RWPE2 (cell line): Measurements from ENCODE around the gene STARD8.

ENCODE experiments used
- ATAC-seq: fragments of 200-7000 bp; cut with Tn5 transposase; 3 replicates; pipeline ENCODE4 v1.9.1; 2021; ENCODE audit warnings: low read depth
- DNase-seq: peaks from one replicate; pipeline ENCODE4 v3.0.0-alpha.2; 2020; ENCODE audit warnings: low spot score
- H3K27ac ChIP-seq: fragments of 450-650 bp; 2 replicates; pipeline ENCODE4 v1.5.1; 2017; ENCODE audit warnings: mild to moderate bottlenecking; ENCODE audit not compliant: poor library complexity, severe bottlenecking
- H3K27me3 ChIP-seq: fragments of 250-450 bp; sonication (Bioruptor Pico); 2 replicates; pipeline ENCODE4 v1.5.1; 2021; ENCODE audit warnings: mild to moderate bottlenecking, moderate library complexity; ENCODE audit not compliant: insufficient read depth, poor library complexity, severe bottlenecking
- H3K36me3 ChIP-seq: fragments of 250-450 bp; sonication (Bioruptor Pico); 2 replicates; pipeline ENCODE4 v1.5.1; 2020; ENCODE audit warnings: low read depth, mild to moderate bottlenecking, moderate library complexity
- H3K4me1 ChIP-seq: fragments of 250-450 bp; sonication (Bioruptor Pico); 2 replicates; pipeline ENCODE4 v1.5.1; 2021; ENCODE audit warnings: mild to moderate bottlenecking, moderate library complexity; ENCODE audit not compliant: insufficient read depth, poor library complexity, severe bottlenecking
- H3K4me3 ChIP-seq: fragments of 250-450 bp; sonication (Bioruptor Pico); 2 replicates; pipeline ENCODE4 v1.5.1; 2021; ENCODE audit warnings: mild to moderate bottlenecking, moderate library complexity; ENCODE audit not compliant: severe bottlenecking
- H3K9me3 ChIP-seq: fragments of 250-450 bp; sonication (Bioruptor Pico); 2 replicates; pipeline ENCODE4 v1.5.1; 2021; ENCODE audit warnings: mild to moderate bottlenecking, moderate library complexity; ENCODE audit not compliant: severe bottlenecking
- TF ChIP-seq, protein P1 (sequence below): fragments of 450-650 bp; IDR thresholded peaks from one replicate; pipeline ENCODE4 v1.5.1; 2017; ENCODE audit warnings: mild to moderate bottlenecking, moderate library complexity; ENCODE audit not compliant: poor library complexity, severe bottlenecking

The STARD8 gene

DNA sequence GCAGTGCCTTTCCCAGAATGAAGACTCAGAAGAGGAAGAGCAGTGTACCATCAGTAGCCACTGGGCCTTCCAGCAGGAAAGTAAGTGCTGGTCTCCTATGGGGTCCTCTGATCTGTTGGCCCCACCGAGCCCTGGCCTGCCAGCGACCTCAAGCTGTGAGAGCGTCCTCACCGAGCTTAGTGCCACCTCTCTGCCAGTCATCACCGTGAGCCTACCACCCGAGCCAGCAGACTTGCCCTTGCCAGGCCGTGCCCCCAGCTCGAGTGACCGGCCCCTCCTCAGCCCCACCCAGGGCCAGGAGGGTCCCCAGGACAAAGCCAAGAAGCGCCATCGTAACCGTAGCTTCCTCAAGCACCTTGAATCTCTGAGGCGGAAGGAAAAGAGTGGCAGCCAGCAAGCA is 69.7 kb downstream of the STARD8 start:
- Histone ChIP-seq H3K27me3 (no peaks in the 10 kb centered on the region), H3K4me1 (no peaks in the 10 kb centered on the region)
- TF ChIP-seq, protein P1, sequence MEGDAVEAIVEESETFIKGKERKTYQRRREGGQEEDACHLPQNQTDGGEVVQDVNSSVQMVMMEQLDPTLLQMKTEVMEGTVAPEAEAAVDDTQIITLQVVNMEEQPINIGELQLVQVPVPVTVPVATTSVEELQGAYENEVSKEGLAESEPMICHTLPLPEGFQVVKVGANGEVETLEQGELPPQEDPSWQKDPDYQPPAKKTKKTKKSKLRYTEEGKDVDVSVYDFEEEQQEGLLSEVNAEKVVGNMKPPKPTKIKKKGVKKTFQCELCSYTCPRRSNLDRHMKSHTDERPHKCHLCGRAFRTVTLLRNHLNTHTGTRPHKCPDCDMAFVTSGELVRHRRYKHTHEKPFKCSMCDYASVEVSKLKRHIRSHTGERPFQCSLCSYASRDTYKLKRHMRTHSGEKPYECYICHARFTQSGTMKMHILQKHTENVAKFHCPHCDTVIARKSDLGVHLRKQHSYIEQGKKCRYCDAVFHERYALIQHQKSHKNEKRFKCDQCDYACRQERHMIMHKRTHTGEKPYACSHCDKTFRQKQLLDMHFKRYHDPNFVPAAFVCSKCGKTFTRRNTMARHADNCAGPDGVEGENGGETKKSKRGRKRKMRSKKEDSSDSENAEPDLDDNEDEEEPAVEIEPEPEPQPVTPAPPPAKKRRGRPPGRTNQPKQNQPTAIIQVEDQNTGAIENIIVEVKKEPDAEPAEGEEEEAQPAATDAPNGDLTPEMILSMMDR = no peak

DNA sequence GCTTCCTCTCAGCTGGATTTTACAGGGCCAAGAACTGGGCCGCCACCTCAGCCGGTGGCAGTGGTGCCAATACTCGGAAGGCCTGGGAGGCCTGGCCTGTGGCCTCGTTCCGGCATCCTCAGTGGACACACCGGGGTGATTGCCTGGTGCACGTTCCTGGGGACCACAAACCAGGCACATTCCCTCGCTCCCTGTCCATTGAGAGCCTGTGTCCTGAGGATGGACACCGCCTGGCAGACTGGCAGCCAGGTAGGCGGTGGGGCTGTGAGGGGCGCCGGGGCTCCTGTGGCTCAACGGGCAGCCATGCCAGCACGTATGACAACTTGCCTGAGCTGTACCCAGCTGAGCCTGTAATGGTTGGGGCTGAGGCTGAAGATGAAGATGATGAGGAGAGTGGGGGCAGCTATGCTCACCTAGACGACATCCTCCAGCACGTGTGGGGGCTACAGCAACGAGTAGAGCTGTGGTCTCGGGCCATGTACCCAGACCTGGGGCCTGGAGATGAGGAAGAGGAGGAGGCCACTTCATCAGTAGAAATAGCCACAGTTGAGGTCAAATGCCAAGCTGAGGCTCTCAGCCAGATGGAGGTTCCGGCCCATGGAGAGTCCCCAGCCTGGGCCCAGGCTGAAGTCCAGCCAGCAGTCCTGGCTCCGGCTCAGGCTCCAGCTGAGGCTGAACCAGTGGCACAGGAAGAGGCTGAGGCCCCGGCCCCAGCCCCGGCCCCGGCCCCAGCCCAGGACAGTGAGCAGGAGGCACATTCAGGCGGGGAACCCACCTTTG is 70.4 kb downstream of the STARD8 start:
- Histone ChIP-seq H3K9me3 (no peaks in the 10 kb centered on the region), H3K4me3 (no peak overlapping the region), H3K4me1 (no peaks in the 10 kb centered on the region), H3K27me3 (no peaks in the 10 kb centered on the region), H3K27ac (no peak overlapping the region), H3K36me3 (no peaks in the 10 kb centered on the region)
- TF ChIP-seq, protein P1 = no peak
- no peak for ATAC-seq
- no peak for DNase-seq

More for the DNA sequence above, 69.7 kb downstream of the STARD8 start:
- Histone ChIP-seq H3K27ac (no peak overlapping the region), H3K36me3 (no peaks in the 10 kb centered on the region), H3K9me3 (no peaks in the 10 kb centered on the region), H3K4me3 (no peak overlapping the region)
- ATAC-seq = no peak
- no peak for DNase-seq

DNA sequence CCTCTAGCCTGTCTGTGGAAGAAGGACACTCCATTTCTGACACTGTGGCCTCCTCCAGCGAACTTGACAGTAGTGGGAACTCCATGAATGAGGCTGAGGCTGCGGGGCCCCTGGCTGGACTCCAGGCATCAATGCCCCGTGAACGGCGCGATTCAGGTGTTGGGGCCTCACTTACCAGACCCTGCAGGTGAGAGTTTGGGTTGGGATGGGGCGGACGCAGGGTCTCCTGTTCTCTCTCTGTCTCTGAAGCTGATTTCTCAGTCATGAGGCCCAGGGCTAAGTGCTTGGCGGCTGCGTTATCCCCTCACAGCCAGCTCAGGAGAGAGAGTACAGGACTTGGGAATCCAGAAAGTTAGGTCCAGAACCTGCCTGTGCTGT is 71.0 kb downstream of the STARD8 start:
- Histone ChIP-seq H3K4me1 (no peaks in the 10 kb centered on the region), H3K27ac (no peak overlapping the region), H3K9me3 (no peaks in the 10 kb centered on the region), H3K4me3 (no peak overlapping the region), H3K27me3 (no peaks in the 10 kb centered on the region), H3K36me3 (no peaks in the 10 kb centered on the region)
- ATAC-seq (no peak), DNase-seq (no peak)
- TF ChIP-seq, protein P1 = no peak

DNA sequence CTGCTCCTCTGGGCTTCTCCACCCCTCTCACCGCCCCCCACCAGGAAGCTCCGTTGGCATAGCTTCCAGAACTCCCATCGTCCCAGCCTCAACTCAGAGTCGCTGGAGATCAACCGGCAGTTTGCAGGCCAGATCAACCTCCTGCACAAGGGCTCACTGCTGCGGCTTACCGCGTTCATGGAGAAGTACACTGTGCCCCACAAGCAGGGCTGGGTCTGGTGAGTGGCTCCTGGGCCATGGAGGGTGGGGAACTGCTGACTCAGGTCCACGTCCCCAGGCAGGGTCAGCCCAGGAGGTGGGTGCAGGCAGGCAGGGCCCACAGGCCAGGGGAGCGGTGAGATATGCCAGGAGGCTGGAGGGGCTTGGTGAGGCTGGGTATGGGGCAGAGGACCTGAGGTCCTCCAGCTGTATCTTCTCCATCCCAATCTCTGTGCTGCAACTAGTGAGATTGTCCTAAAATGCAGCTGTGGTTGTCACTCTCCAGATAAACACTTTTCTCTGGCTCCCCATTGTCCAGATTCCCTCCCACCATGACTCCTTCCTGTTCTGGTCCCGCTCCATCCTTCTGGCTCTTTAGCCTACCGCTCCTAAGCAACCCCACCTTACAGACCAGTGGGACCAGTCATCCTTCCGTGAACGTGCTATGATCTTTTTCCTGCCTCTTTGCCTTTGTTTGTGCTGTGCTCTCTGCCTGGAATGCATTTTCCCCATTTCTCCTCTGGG is 71.9 kb downstream of the STARD8 start:
- ATAC-seq (no peak), DNase-seq (no peak)
- H3K27me3 ChIP-seq = no peaks in the 10 kb centered on the region
- H3K27ac ChIP-seq = no peak overlapping the region
- no peaks in the 10 kb centered on the region for H3K4me1 ChIP-seq
- no peaks in the 10 kb centered on the region for H3K9me3 ChIP-seq
- H3K36me3 ChIP-seq = no peaks in the 10 kb centered on the region
- TF ChIP-seq, protein P1 = no peak
- H3K4me3 ChIP-seq = no peak overlapping the region
